ENCODE results near the gene BDP1.
"Not testable (repeated sequence)": the region's sequence is repeated elsewhere in the genome, so short reads cannot be mapped to it uniquely, and the experiment has no call there.

GRCh38 chr5:71525611-71526010, 70.2 kb downstream of the BDP1 start:
- TF ChIP-seq EZH2 (IDR thresholded peaks at IDR 0.05); POLR2AphosphoS5 (IDR thresholded peaks at IDR 0.05; ENCODE audit: borderline replicate concordance, low read depth, low read length); FOXP2 (optimal IDR thresholded peaks at IDR 0.05; ENCODE audit: control extremely low read depth, extremely low read length, insufficient read depth): not testable (repeated sequence)
